ENCODE data around the gene AOC1. TPM values are rescaled to one million over a fixed set of nuclear protein-coding genes. Genes with fewer than 3 reads are reported as not detected.

Gene AOC1
- total RNA-seq, 1 experiment from 2014 or later = 0.21 TPM

DNA sequence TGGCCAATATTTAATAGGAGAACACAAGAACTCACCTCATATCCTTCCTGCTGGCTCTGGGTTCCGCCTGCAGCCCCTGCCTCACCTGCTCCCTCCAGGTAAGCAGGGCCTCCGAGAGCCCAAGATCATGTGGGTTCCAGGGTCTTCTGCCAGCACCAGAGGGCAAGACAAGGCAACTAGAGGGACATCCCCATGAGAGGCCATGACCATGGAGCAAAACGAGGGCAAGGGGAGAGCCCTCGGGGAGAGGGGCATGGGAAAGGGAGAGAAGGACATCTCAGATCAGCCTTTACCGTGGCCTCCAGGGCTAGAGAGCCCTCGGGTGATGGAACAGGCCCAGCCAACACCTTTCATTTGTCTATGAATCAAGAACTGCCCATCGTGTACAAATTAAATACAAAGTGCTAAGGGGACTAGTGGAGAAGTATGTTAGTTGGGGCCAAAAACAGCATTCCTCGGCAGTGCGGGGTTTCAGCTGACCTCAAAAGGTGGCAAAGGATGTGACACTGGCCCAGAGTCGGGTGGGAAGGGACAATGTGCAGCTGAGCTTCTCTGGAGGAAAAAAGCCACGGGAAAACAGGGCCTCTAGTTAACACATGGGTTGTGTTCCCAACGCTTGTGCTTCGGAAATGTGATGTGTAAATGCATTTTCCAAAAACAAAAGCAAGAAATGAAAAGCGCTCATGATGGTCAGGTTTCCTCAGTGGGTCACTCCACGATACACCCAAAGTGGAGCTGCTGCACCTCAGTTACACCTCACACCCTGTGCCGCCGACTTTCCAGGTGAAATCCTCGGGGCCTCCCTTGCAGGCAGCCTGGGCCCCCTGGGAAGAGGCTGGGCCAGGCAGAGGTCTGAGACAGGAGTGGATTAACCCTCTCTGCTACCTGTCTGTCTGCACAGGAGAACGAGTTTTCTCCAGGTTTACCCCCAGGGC is 2.0 kb downstream of the AOC1 start:
- no peak for DNase-seq (ENCODE audit: low read depth, low spot score)
- in situ Hi-C loops (cut with HindIII; ENCODE audit: low pct_unique_long_range_greater_than_20kb, low sequenced_read_pairs) = no loop called here

DNA sequence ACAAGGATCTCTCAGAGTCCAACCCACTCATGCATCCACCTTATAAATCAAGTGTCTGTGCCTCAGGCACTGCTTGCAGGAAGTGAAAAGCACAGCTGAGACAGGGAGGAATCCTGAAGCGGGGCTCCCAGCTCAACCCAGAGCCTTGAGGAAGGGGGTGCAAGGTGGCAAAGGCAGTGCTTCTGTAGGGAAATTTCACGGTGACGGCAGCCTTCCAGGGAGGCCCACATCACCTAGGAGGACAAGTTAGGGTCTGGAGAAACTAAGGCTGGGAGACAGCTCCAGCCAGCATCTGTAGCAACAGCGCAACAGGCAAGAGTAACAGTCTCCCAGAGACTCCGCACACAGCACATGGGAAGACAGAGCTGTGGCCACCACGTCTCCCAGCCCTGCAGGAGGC is 2.7 kb downstream of the AOC1 start:
- in situ Hi-C loops (cut with HindIII; ENCODE audit: low pct_unique_long_range_greater_than_20kb, low sequenced_read_pairs) = no loop called here
- DNase-seq (ENCODE audit: low read depth, low spot score) = no peak

DNA sequence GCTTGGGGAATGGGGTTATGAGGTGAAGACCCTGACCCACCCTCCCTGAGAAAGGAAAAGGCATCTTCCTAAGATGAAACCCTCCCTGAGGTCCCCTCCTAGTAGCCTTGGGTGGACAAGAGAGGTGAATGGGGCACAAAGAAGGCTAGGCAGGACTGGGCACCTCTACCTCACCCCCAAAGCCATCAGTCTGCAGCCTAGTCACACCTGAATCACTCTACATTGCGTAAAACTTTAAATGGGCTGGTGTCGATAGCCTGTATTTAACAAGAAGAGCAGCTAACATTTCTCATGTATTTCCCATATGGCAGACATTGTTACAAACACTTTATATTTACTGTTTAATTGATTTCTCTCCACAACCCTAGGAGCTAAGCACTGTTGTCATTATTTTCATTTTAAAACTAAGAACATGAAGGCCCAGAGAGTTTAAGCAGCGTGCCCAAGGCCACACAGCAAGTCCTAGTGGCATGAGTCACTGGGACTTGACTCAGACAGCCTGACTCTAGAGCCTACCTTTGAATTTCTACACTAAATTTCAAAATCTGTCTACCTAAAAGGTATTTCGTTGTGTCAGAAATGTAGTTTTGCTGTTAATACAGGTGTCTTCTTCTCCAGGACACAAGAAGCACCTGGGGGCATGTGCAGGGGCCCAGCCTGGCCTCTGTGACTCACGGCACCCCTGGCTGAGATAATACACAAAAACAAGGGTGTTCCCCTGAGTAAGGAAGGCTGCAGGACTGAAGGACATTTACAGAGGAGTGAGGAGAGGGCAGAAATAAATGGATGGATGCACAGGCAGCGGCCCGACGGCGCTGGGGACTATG is 3.4 kb downstream of the AOC1 start:
- in situ Hi-C loops (cut with HindIII; ENCODE audit: low pct_unique_long_range_greater_than_20kb, low sequenced_read_pairs) = no loop called here
- DNase-seq (ENCODE audit: low read depth, low spot score) = no peak

DNA sequence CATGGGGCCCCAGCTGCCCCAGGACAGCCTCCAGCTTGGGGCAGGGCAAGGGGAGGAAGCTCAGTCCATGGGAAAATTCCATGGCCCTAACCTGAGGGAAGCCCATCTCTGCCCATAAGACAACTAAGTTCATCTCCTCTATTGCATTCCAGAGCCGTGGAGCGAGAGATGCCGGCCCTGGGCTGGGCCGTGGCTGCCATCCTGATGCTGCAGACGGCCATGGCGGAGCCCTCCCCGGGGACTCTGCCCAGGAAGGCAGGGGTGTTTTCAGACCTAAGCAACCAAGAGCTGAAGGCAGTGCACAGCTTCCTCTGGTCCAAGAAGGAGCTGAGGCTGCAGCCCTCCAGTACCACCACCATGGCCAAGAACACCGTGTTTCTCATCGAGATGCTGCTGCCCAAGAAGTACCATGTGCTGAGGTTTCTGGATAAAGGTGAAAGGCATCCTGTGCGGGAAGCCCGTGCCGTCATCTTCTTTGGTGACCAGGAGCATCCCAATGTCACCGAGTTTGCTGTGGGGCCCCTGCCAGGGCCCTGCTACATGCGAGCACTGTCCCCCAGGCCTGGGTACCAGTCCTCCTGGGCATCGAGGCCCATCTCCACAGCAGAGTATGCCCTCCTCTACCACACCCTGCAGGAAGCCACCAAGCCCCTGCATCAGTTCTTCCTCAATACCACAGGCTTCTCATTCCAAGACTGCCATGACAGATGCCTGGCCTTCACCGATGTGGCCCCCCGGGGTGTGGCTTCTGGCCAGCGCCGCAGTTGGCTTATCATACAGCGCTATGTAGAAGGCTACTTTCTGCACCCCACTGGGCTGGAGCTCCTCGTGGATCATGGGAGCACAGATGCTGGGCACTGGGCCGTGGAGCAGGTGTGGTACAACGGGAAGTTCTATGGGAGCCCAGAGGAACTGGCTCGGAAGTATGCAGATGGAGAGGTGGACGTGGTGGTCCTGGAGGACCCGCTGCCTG is 4.3 kb downstream of the AOC1 start:
- in situ Hi-C loops (cut with HindIII; ENCODE audit: low pct_unique_long_range_greater_than_20kb, low sequenced_read_pairs) = no loop called here
- DNase-seq (ENCODE audit: low read depth, low spot score) = no peak

- DNase-seq (ENCODE audit: low read depth, low spot score) = no peak
- in situ Hi-C loops (cut with HindIII; ENCODE audit: low pct_unique_long_range_greater_than_20kb, low sequenced_read_pairs) = no loop called here
These were observed 5.1 kb downstream of the AOC1 start for GRCh38 chr7:150857276-150858055.

- in situ Hi-C loops (cut with HindIII; ENCODE audit: low pct_unique_long_range_greater_than_20kb, low sequenced_read_pairs) = no loop called here
- no peak for DNase-seq (ENCODE audit: low read depth, low spot score)
These were observed 6.2 kb downstream of the AOC1 start for GRCh38 chr7:150858236-150859197.

- in situ Hi-C loops (cut with HindIII; ENCODE audit: low pct_unique_long_range_greater_than_20kb, low sequenced_read_pairs) = no loop called here
- DNase-seq (ENCODE audit: low read depth, low spot score) = no peak
These were observed 8.1 kb downstream of the AOC1 start for GRCh38 chr7:150860291-150860977.

DNA sequence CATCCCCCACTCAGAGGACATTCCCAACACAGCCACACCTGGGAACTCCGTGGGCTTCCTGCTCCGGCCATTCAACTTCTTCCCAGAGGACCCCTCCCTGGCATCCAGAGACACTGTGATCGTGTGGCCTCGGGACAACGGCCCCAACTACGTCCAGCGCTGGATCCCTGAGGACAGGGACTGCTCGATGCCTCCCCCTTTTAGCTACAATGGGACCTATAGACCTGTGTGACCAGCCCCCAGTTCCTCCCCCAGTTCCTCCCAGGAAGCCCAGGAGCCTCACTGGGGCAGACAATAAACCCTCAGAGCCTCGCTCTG is 8.6 kb downstream of the AOC1 start:
- in situ Hi-C loops (cut with HindIII; ENCODE audit: low pct_unique_long_range_greater_than_20kb, low sequenced_read_pairs) = no loop called here

DNA sequence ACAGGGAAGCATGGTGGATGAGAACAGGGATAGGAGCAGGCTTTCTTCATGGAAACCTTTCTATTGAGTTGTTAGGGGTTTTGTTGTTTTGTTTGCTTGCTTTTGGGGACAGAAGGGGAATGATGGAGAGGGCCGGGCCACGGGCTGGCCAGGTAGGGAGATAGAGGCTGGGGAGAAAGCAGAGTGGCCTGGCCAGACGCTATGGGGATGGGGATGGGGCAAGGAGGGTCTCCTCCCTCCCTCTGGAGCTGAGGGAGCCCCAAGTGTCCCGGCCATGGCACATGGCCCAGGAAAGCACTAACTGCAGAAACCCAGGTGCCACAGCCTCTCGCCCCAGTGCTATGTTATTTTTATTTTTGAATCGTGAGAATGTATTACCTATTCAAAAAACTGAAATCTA is 10.0 kb downstream of the AOC1 start:
- DNase-seq (ENCODE audit: low read depth, low spot score) = no peak
- in situ Hi-C loops (cut with HindIII; ENCODE audit: low pct_unique_long_range_greater_than_20kb, low sequenced_read_pairs) = no loop called here

More for the DNA sequence above, 8.6 kb downstream of the AOC1 start:
- no peak for DNase-seq (ENCODE audit: low read depth, low spot score)

GRCh38 chr7:150863946-150864345 is 11.6 kb downstream of the AOC1 start:
- no peak for DNase-seq (ENCODE audit: low read depth, low spot score)
- in situ Hi-C loops (cut with HindIII; ENCODE audit: low pct_unique_long_range_greater_than_20kb, low sequenced_read_pairs) = no loop called here

- in situ Hi-C loops (cut with HindIII; ENCODE audit: low pct_unique_long_range_greater_than_20kb, low sequenced_read_pairs) = no loop called here
- DNase-seq (ENCODE audit: low read depth, low spot score) = no peak
These were observed 14.7 kb downstream of the AOC1 start for GRCh38 chr7:150866932-150867564.

GRCh38 chr7:150867605-150868004 is 15.3 kb downstream of the AOC1 start:
- no peak for DNase-seq (ENCODE audit: low read depth, low spot score)
- in situ Hi-C loops (cut with HindIII; ENCODE audit: low pct_unique_long_range_greater_than_20kb, low sequenced_read_pairs) = no loop called here

DNA sequence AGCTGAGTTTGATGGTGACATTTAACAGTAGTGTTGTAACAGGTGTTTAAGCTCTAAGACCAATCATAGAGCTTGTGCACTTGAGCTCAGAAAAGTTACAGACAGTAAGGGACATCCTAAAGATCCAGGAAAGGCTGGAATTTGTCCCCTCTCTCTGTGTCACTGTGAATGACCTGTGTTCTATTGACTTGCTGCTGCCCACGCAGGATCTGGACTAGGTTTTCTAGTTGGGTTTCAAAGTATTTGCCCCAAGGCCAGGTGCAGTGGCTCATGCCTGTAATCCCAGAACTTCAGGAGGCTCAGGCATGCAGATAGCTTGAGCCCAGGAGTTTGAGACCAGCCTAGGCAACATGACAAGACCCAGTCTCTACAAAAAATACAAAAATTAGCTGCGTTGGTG is 17.1 kb downstream of the AOC1 start:
- in situ Hi-C loops (cut with HindIII; ENCODE audit: low pct_unique_long_range_greater_than_20kb, low sequenced_read_pairs) = no loop called here
- DNase-seq (ENCODE audit: low read depth, low spot score) = no peak

- in situ Hi-C loops (cut with HindIII; ENCODE audit: low pct_unique_long_range_greater_than_20kb, low sequenced_read_pairs) = no loop called here
- DNase-seq (ENCODE audit: low read depth, low spot score) = no peak
These were observed 19.3 kb downstream of the AOC1 start for GRCh38 chr7:150871601-150872000.
